Activated T-helper 2 cell treated with anti-CD3 and anti-CD28 coated beads, Interferon-gamma antibody, Interleukin-2, Interleukin-4, amounts not matched to agents 10 μg/mL and 5 μg/mL and 100 μg/mL, durations not matched to agents 14 hours and 24 hours and 36 hours (primary cell): ENCODE measurements around the gene MEGF8. TPM values are rescaled to one million over a fixed set of nuclear protein-coding genes. Genes with fewer than 3 reads are reported as not detected.

ENCODE experiments used
- DNase-seq: peaks from one replicate; pipeline ENCODE4 v3.0.0; 2021; ENCODE audit warnings: low spot score
- H3K27ac Mint-ChIP-seq: one replicate; pipeline ENCODE4 v1.8.0; 2021; ENCODE audit warnings: mixed read lengths
- H3K27me3 Mint-ChIP-seq: one replicate; pipeline ENCODE4 v1.8.0; 2021; ENCODE audit warnings: low read depth, mixed read lengths
- H3K36me3 Mint-ChIP-seq: one replicate; pipeline ENCODE4 v1.8.0; 2021; ENCODE audit warnings: low read depth, mixed read lengths
- H3K4me1 Mint-ChIP-seq: one replicate; pipeline ENCODE4 v1.8.0; 2021; ENCODE audit warnings: low read depth, mixed read lengths
- H3K4me3 Mint-ChIP-seq: one replicate; pipeline ENCODE4 v1.8.0; 2021; ENCODE audit warnings: low read depth, mild to moderate bottlenecking, moderate library complexity, mixed read lengths
- H3K9me3 Mint-ChIP-seq: one replicate; pipeline ENCODE4 v1.8.0; 2021; ENCODE audit warnings: mixed read lengths
- intact Hi-C: fragments of 100-400 bp; cut with micrococcal nuclease; formaldehyde crosslinking; loops from one replicate; pipeline ENCODE4 v1.15.1; 2023
- total RNA-seq: library from RNA; stranded (reverse); gene quantifications from 2 replicates; pipeline ENCODE4 v1.2.3, GENCODE V29; 2022

The MEGF8 gene
- total RNA-seq, 1 donor from 2014 or later = 10.3 TPM

DNA sequence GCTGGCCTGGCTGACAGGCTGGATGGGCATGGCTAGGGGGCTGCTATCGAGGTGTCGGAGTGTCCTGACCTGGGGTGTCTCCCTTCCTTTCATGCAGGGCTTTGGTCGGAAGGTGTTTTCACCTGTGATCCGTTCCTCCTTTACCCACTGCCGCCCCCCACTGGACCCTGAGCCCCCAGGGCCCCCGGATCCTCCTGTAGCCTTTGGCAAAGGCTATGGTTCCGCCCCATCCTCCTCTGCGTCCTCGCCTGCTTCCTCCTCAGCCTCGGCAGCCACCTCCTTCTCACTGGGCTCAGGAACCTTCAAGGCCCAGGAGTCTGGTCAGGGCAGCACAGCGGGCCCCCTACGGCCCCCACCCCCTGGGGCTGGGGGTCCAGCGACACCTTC lies 35.3 kb upstream of the MEGF8 start:
- Mint-ChIP-seq H3K4me1 (peaks cover 10% of the 10 kb centered on the region), H3K36me3 (peaks cover 41% of the 10 kb centered on the region)

GRCh38 chr19:42290523-42291434 lies 34.7 kb upstream of the MEGF8 start:
- Mint-ChIP-seq H3K9me3 (no peaks in the 10 kb centered on the region), H3K27ac (no peak overlapping the region), H3K36me3 (peaks cover 43% of the 10 kb centered on the region), H3K4me3 (no peak overlapping the region), H3K27me3 (no peaks in the 10 kb centered on the region), H3K4me1 (peaks cover 5% of the 10 kb centered on the region)
- intact Hi-C loops = no loop called here
- no peak for DNase-seq

More for the DNA sequence above, 35.3 kb upstream of the MEGF8 start:
- no peak for DNase-seq
- Mint-ChIP-seq H3K9me3 (no peaks in the 10 kb centered on the region), H3K4me3 (no peak overlapping the region), H3K27ac (no peak overlapping the region), H3K27me3 (no peaks in the 10 kb centered on the region)
- intact Hi-C loops = no loop called here

DNA sequence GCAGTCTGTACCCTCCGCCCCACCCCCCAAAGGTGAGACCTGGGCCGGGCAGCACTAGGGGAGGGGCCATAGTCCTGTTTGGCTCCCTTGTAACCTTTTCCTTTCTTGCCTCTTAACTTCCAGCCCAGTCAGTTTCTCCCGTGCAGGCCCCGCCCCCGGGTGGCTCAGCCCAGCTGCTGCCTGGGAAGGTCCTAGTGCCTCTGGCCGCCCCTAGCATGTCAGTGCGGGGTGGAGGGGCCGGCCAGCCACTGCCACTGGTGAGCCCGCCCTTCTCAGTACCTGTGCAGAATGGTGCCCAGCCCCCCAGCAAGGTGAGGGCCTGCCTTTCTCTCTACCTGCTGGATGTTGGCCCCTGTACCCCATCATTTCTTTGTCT lies 34.0 kb upstream of the MEGF8 start:
- Mint-ChIP-seq H3K4me3 (no peak overlapping the region), H3K27ac (peak overlapping the region; percentile 19), H3K9me3 (no peaks in the 10 kb centered on the region), H3K27me3 (no peaks in the 10 kb centered on the region), H3K4me1 (no peaks in the 10 kb centered on the region), H3K36me3 (peaks cover 43% of the 10 kb centered on the region)
- intact Hi-C loops = no loop called here
- DNase-seq = no peak

- Mint-ChIP-seq H3K4me1 (no peaks in the 10 kb centered on the region), H3K27me3 (no peaks in the 10 kb centered on the region), H3K9me3 (no peaks in the 10 kb centered on the region), H3K36me3 (peaks cover 40% of the 10 kb centered on the region), H3K27ac (peak overlapping the region; percentile 19), H3K4me3 (no peak overlapping the region)
- DNase-seq = no peak
- intact Hi-C loops = no loop called here
Observed at GRCh38 chr19:42292042-42292960, 33.1 kb upstream of the MEGF8 start.

- Mint-ChIP-seq H3K27ac (no peak overlapping the region), H3K4me1 (no peaks in the 10 kb centered on the region), H3K27me3 (no peaks in the 10 kb centered on the region), H3K9me3 (no peaks in the 10 kb centered on the region), H3K36me3 (peaks cover 39% of the 10 kb centered on the region), H3K4me3 (no peak overlapping the region)
- intact Hi-C loops = no loop called here
- DNase-seq = no peak
Observed at GRCh38 chr19:42292963-42293362, 32.5 kb upstream of the MEGF8 start.

DNA sequence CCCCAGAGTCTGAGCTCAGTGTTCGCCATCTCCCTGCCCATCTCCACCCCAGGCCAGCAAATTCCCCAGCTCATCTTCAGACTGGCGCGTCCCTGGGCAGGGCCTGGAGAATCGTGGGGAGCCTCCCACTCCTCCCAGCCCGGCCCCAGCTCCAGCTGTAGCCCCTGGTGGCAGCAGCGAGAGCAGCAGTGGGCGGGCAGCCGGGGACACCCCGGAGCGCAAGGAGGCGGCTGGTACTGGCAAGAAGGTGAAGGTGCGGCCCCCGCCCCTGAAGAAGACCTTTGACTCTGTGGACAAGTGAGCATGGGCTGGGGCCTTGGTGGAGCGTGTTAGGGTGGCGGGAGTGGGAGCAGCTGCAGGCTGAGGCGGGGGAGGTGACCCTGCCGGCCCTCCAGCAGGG lies 31.9 kb upstream of the MEGF8 start:
- H3K27me3 Mint-ChIP-seq = no peaks in the 10 kb centered on the region
- H3K4me1 Mint-ChIP-seq = no peaks in the 10 kb centered on the region
- H3K27ac Mint-ChIP-seq = no peak overlapping the region
- peaks cover 39% of the 10 kb centered on the region for H3K36me3 Mint-ChIP-seq
- H3K9me3 Mint-ChIP-seq = no peaks in the 10 kb centered on the region
- H3K4me3 Mint-ChIP-seq = no peak overlapping the region
- DNase-seq = no peak
- intact Hi-C loops = no loop called here

DNA sequence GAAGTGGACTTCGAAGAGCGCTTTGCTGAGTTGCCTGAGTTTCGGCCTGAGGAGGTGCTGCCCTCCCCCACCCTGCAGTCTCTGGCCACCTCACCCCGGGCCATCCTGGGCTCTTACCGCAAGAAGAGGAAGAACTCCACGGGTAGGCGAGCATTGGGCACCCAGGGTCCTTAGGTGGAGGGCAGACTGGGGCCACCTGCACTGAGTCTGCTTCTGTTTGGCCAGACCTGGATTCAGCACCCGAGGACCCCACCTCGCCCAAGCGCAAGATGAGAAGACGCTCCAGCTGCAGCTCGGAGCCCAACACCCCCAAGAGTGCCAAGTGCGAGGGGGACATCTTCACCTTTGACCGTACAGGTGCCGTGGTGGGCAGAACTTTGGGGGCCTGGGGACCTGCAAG lies 31.5 kb upstream of the MEGF8 start:
- no peaks in the 10 kb centered on the region for H3K27me3 Mint-ChIP-seq
- intact Hi-C loops = no loop called here

GRCh38 chr19:42294471-42295137 lies 30.8 kb upstream of the MEGF8 start:
- Mint-ChIP-seq H3K4me1 (no peaks in the 10 kb centered on the region), H3K27ac (no peak overlapping the region), H3K27me3 (no peaks in the 10 kb centered on the region), H3K36me3 (peaks cover 32% of the 10 kb centered on the region), H3K9me3 (no peaks in the 10 kb centered on the region), H3K4me3 (no peak overlapping the region)
- intact Hi-C loops = loop anchor here (5.0 kb wide), 2 partner anchors 92 to 162 kb away; partner anchors contain the start of gene POU2F2
- no peak for DNase-seq

More for the DNA sequence above, 31.5 kb upstream of the MEGF8 start:
- Mint-ChIP-seq H3K9me3 (no peaks in the 10 kb centered on the region), H3K36me3 (peaks cover 39% of the 10 kb centered on the region), H3K27ac (no peak overlapping the region), H3K4me3 (no peak overlapping the region), H3K4me1 (no peaks in the 10 kb centered on the region)
- no peak for DNase-seq

GRCh38 chr19:42295342-42295741 lies 30.1 kb upstream of the MEGF8 start:
- H3K27ac Mint-ChIP-seq = no peak overlapping the region
- peaks cover 29% of the 10 kb centered on the region for H3K36me3 Mint-ChIP-seq
- no peaks in the 10 kb centered on the region for H3K4me1 Mint-ChIP-seq
- no peak for DNase-seq
- intact Hi-C loops = loop anchor here (5.0 kb wide), 2 partner anchors 93 to 163 kb away; partner anchors contain the start of gene POU2F2
- no peaks in the 10 kb centered on the region for H3K27me3 Mint-ChIP-seq
- H3K9me3 Mint-ChIP-seq = no peaks in the 10 kb centered on the region
- H3K4me3 Mint-ChIP-seq = no peak overlapping the region

GRCh38 chr19:42295831-42296525 lies 29.5 kb upstream of the MEGF8 start:
- no peaks in the 10 kb centered on the region for H3K27me3 Mint-ChIP-seq
- H3K36me3 Mint-ChIP-seq = peaks cover 29% of the 10 kb centered on the region
- no peaks in the 10 kb centered on the region for H3K4me1 Mint-ChIP-seq
- H3K4me3 Mint-ChIP-seq = no peak overlapping the region
- H3K9me3 Mint-ChIP-seq = no peaks in the 10 kb centered on the region
- H3K27ac Mint-ChIP-seq = no peak overlapping the region
- peak; percentile 80 for DNase-seq
- intact Hi-C loops = loop anchor here (1.0 to 5.0 kb wide), 3 partner anchors 94 to 188 kb away; partner anchors contain the start of gene POU2F2

DNA sequence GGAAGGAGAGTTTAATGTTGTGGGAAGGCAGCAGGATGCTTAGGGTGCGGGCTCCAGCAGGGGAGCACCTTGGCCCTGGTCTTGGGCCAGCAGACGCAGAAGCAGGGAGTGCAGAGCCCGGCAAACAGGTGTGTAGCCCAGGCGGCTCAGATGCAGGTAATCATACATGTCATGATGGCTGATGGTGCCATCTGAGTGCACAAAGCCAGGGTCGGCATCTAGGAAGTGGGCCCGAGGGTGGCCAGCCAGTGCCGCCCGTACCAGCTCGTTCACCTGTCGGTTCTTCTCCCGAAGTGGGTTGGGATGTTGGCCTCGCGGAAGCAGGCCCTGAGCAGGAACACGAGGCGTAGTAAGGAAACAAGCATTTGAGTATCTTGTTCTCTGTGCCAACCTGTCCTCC lies 28.4 kb upstream of the MEGF8 start:
- Mint-ChIP-seq H3K4me3 (no peak overlapping the region), H3K9me3 (no peaks in the 10 kb centered on the region), H3K36me3 (peaks cover 19% of the 10 kb centered on the region), H3K27me3 (no peaks in the 10 kb centered on the region), H3K4me1 (peaks cover 7% of the 10 kb centered on the region), H3K27ac (no peak overlapping the region)
- intact Hi-C loops = loop anchor here (5.0 kb wide), 2 partner anchors 95 to 165 kb away; partner anchors contain the start of gene POU2F2
- no peak for DNase-seq
